ENCODE measurements around the gene FIG4.

GRCh38 chr6:109794201-109794923, 103.3 kb downstream of the FIG4 start:
- TF ChIP-seq PATZ1 (CRISPR knock-in tag; IDR thresholded peaks at IDR 0.05; ENCODE audit: borderline replicate concordance) (no peak), RARB (CRISPR knock-in tag; IDR thresholded peaks at IDR 0.05) (no peak), ZFP30 (CRISPR knock-in tag; IDR thresholded peaks at IDR 0.05) (no peak), ARNTL (CRISPR knock-in tag; IDR thresholded peaks at IDR 0.05; ENCODE audit: borderline replicate concordance, low read depth) (no peak), ISL1 (CRISPR knock-in tag; IDR thresholded peaks at IDR 0.05) (no peak), ZNF565 (CRISPR knock-in tag; conservative IDR thresholded peaks at IDR 0.05; ENCODE audit: low read depth) (no peak), ZNF8 (CRISPR knock-in tag; IDR thresholded peaks at IDR 0.05) (no peak), CREB5 (CRISPR knock-in tag; IDR thresholded peaks at IDR 0.05; ENCODE audit: low read depth) (no peak), BACH2 (CRISPR knock-in tag; IDR thresholded peaks at IDR 0.05; ENCODE audit: borderline replicate concordance) (no peak), ZFP3 (CRISPR knock-in tag; IDR thresholded peaks at IDR 0.05) (no peak), CSRNP3 (CRISPR knock-in tag; IDR thresholded peaks at IDR 0.05) (no peak)
